GM23248 (cell line): Measurements from ENCODE around the gene TREM1. TPM values are rescaled to one million over a fixed set of nuclear protein-coding genes. Genes with fewer than 3 reads are reported as not detected.

Experiments
- DNase-seq: peaks from one replicate; pipeline ENCODE4 v3.0.0-alpha.2; 2015
- H2AFZ ChIP-seq: fragments of 200-600 bp; sonication (generic); 2 replicates; pipeline ENCODE4 v1.6.1; 2016; ENCODE audit warnings: antibody characterized with exemption
- H3F3A ChIP-seq: fragments of 200-600 bp; sonication (generic); 2 replicates; pipeline ENCODE4 v1.6.1; 2016; ENCODE audit warnings: mild to moderate bottlenecking, antibody characterized with exemption, mixed run types; ENCODE audit not compliant: insufficient read depth
- H3K27ac ChIP-seq: fragments of 200-600 bp; sonication (generic); 2 replicates; pipeline ENCODE4 v1.5.1; 2016; ENCODE audit warnings: mild to moderate bottlenecking
- H3K27me3 ChIP-seq: fragments of 200-600 bp; sonication (generic); replicated peaks from 2 replicates; pipeline ENCODE4 v1.6.1; 2016; ENCODE audit warnings: mild to moderate bottlenecking; ENCODE audit not compliant: insufficient read depth
- H3K36me3 ChIP-seq: fragments of 200-600 bp; sonication (generic); 2 replicates; pipeline ENCODE4 v1.6.1; 2016; ENCODE audit warnings: low read depth, mild to moderate bottlenecking
- H3K4me1 ChIP-seq: fragments of 200-600 bp; sonication (generic); 2 replicates; pipeline ENCODE4 v1.6.1; 2016; ENCODE audit warnings: mild to moderate bottlenecking; ENCODE audit not compliant: insufficient read depth
- H3K4me2 ChIP-seq: fragments of 200-600 bp; sonication (generic); one replicate; pipeline ENCODE4 v1.6.1; 2016; ENCODE audit warnings: mild to moderate bottlenecking; ENCODE audit not compliant: unreplicated experiment
- H3K4me3 ChIP-seq: fragments of 200-600 bp; sonication (generic); 2 replicates; pipeline ENCODE4 v1.5.1; 2016; ENCODE audit warnings: mild to moderate bottlenecking
- H3K79me2 ChIP-seq: fragments of 200-600 bp; sonication (generic); 2 replicates; pipeline ENCODE4 v1.6.1; 2016; ENCODE audit warnings: mild to moderate bottlenecking; ENCODE audit not compliant: insufficient read depth
- H3K9ac ChIP-seq: fragments of 200-600 bp; sonication (generic); 2 replicates; pipeline ENCODE4 v1.6.1; 2016; ENCODE audit warnings: mild to moderate bottlenecking
- H3K9me2 ChIP-seq: fragments of 200-600 bp; sonication (generic); 2 replicates; pipeline ENCODE4 v1.6.1; 2016; ENCODE audit warnings: mixed run types, mild to moderate bottlenecking, moderate library complexity; ENCODE audit not compliant: insufficient read depth
- H3K9me3 ChIP-seq: fragments of 200-600 bp; sonication (generic); one replicate; pipeline ENCODE4 v1.6.1; 2017; ENCODE audit warnings: low read depth
- H4K20me1 ChIP-seq: fragments of 200-600 bp; sonication (generic); 2 replicates; pipeline ENCODE4 v1.6.0; 2016; ENCODE audit not compliant: insufficient read depth
- EZH2 ChIP-seq: fragments of 200-600 bp; sonication (generic); IDR thresholded peaks from 2 replicates; pipeline ENCODE4 v1.6.1; 2018; ENCODE audit warnings: antibody characterized with exemption, mild to moderate bottlenecking; ENCODE audit not compliant: insufficient read depth, poor library complexity, severe bottlenecking
- EZH2phosphoT487 ChIP-seq: fragments of 200-600 bp; sonication (generic); IDR thresholded peaks from 2 replicates; pipeline ENCODE4 v1.6.1; 2018; ENCODE audit warnings: antibody characterized with exemption, moderate library complexity, mild to moderate bottlenecking, low read depth; ENCODE audit not compliant: insufficient read depth
- WGBS, 2 experiments: methylation state at CpG; one replicate each; pipeline ENCODE4 v1.1.6; 2015 to 2017; ENCODE audit warnings: low lambda C conversion rate in 2 of 2, low coverage in 1 of 2; ENCODE audit errors: missing lambda C conversion rate in 2 of 2; 5-methylcytosine and 5-hydroxymethylcytosine counted together
- in situ Hi-C: fragments of 300-500 bp; cut with MboI; formaldehyde crosslinking; loops from 2 replicates; pipeline ENCODE4 v1.15.0; 2020
- polyA plus RNA-seq: library from polyadenylated mRNA; unstranded; fragments of >200 nt; fragmentation: Nextera tagmentation; extraction: Ambion mirVana; gene quantifications from 2 replicates; pipeline ENCODE4 v1.2.1, GENCODE V29; 2016
- total RNA-seq: library from RNA; depleted of rRNA; stranded (reverse); fragments of >200 nt; shearing (Covaris generic); gene quantifications from 2 replicates; pipeline ENCODE4 v1.2.3, GENCODE V29; 2014

TREM1 gene
- total and polyA plus RNA-seq, 2 experiments from 2014 or later, result not detected

GRCh38 chr6:41275489-41275888 is 11.0 kb downstream of the TREM1 start:
- WGBS, 2 experiments, result 13 to 23% methylated on average over 4 of the region's 4 CpGs
- Histone ChIP-seq H3K27ac (no peak overlapping the region), H3K4me3 (no peak overlapping the region), H3F3A (no peaks in the 10 kb centered on the region), H3K4me1 (no peaks in the 10 kb centered on the region), H3K79me2 (no peaks in the 10 kb centered on the region), H4K20me1 (no peaks in the 10 kb centered on the region), H3K9me3 (no peaks in the 10 kb centered on the region), H3K9me2 (no peaks in the 10 kb centered on the region), H3K9ac (no peak overlapping the region), H3K27me3 (peaks cover 4% of the 10 kb centered on the region; the same call in 1 of the 2 replicates), H2AFZ (no peak overlapping the region), H3K4me2 (no peak overlapping the region), H3K36me3 (no peaks in the 10 kb centered on the region)
- DNase-seq, result no peak
- TF ChIP-seq EZH2 (no peak), EZH2phosphoT487 (no peak)
- in situ Hi-C loops, result no loop called here

GRCh38 chr6:41274256-41274655 is 12.2 kb downstream of the TREM1 start:
- Histone ChIP-seq H3K4me1 (no peaks in the 10 kb centered on the region), H4K20me1 (no peaks in the 10 kb centered on the region), H3F3A (no peaks in the 10 kb centered on the region), H3K4me3 (no peak overlapping the region), H3K27me3 (peaks cover 4% of the 10 kb centered on the region; the same call in 1 of the 2 replicates), H3K9ac (no peak overlapping the region), H2AFZ (no peak overlapping the region), H3K9me2 (no peaks in the 10 kb centered on the region), H3K9me3 (no peaks in the 10 kb centered on the region), H3K27ac (no peak overlapping the region), H3K36me3 (no peaks in the 10 kb centered on the region), H3K79me2 (no peaks in the 10 kb centered on the region), H3K4me2 (no peak overlapping the region)
- WGBS, 2 experiments, result 72 to 89% methylated on average over 2 of the region's 2 CpGs
- DNase-seq, result no peak
- TF ChIP-seq EZH2 (no peak), EZH2phosphoT487 (no peak)
- in situ Hi-C loops, result no loop called here

- Histone ChIP-seq H3K9ac (no peak overlapping the region), H3K4me1 (no peaks in the 10 kb centered on the region), H3K27me3 (peaks cover 4% of the 10 kb centered on the region; the same call in 1 of the 2 replicates), H3K4me3 (no peak overlapping the region), H2AFZ (no peak overlapping the region), H3F3A (no peaks in the 10 kb centered on the region), H3K9me3 (no peaks in the 10 kb centered on the region), H3K9me2 (no peaks in the 10 kb centered on the region), H3K36me3 (no peaks in the 10 kb centered on the region), H3K27ac (no peak overlapping the region), H4K20me1 (no peaks in the 10 kb centered on the region), H3K79me2 (no peaks in the 10 kb centered on the region), H3K4me2 (no peak overlapping the region)
- TF ChIP-seq EZH2 (no peak), EZH2phosphoT487 (no peak)
- DNase-seq, result no peak
- in situ Hi-C loops, result no loop called here
- WGBS, 2 experiments, result 38 to 41% methylated on average over 4 to 5 of the region's 5 CpGs
These were observed 12.8 kb downstream of the TREM1 start for GRCh38 chr6:41273714-41274113.

GRCh38 chr6:41272591-41273240 is 13.8 kb downstream of the TREM1 start:
- Histone ChIP-seq H3K79me2 (no peaks in the 10 kb centered on the region), H3K27ac (no peak overlapping the region), H3K9ac (no peak overlapping the region), H3K36me3 (no peaks in the 10 kb centered on the region), H3K9me2 (no peaks in the 10 kb centered on the region), H3K4me1 (no peaks in the 10 kb centered on the region), H2AFZ (no peak overlapping the region), H3K4me3 (no peak overlapping the region), H3K4me2 (no peak overlapping the region), H3F3A (no peaks in the 10 kb centered on the region), H3K9me3 (no peaks in the 10 kb centered on the region), H3K27me3 (peaks cover 4% of the 10 kb centered on the region; the same call in 1 of the 2 replicates), H4K20me1 (no peaks in the 10 kb centered on the region)
- WGBS, 2 experiments, result 67 to 74% methylated on average over 5 of the region's 5 CpGs
- no peak for DNase-seq
- in situ Hi-C loops, result no loop called here
- TF ChIP-seq EZH2 (no peak), EZH2phosphoT487 (no peak)
